T-helper 2 cell treated with Interferon-gamma antibody and Interleukin-4, amounts not matched to agents 5 μg/mL and 100 μg/mL, for 36 hours (primary cell): ENCODE measurements around the gene RNF11.

Experiments
- DNase-seq: peaks from one replicate; pipeline ENCODE4 v3.0.0; 2021; ENCODE audit warnings: low spot score
- H3K27ac Mint-ChIP-seq: one replicate; pipeline ENCODE4 v1.8.0; 2021; ENCODE audit warnings: mild to moderate bottlenecking, mixed read lengths
- H3K27me3 Mint-ChIP-seq: one replicate; pipeline ENCODE4 v1.8.0; 2021; ENCODE audit warnings: low read depth, mixed read lengths
- H3K36me3 Mint-ChIP-seq: one replicate; pipeline ENCODE4 v1.8.0; 2021; ENCODE audit warnings: low read depth, mixed read lengths
- H3K4me1 Mint-ChIP-seq: one replicate; pipeline ENCODE4 v1.8.0; 2021; ENCODE audit warnings: low read depth, mixed read lengths
- H3K4me3 Mint-ChIP-seq: one replicate; pipeline ENCODE4 v1.8.0; 2022; ENCODE audit warnings: mild to moderate bottlenecking, moderate library complexity, mixed read lengths
- H3K9me3 Mint-ChIP-seq: one replicate; pipeline ENCODE4 v1.8.0; 2021; ENCODE audit warnings: mixed read lengths

Gene RNF11

DNA sequence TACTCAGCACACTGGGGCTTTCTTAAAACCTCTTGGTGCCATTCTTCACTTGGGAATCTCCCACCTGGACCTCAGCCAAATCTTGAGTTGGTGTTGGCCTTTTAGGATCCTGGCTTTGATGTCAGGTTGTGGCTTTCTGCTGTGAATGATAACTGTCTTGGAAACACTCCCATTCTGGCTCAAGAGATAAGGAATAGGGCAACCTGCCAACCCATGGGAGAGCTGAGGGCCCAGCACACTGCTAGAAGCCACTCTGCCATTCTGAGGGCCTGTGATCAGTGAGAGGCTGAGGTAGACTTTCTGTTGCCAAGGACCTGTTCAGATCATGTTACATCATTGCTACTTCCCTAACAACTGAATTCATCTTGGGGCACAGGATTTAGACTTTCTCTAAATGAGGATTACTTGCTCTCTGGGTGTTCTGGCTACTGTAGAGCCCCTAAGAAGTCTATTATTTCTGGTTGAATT is 48.4 kb downstream of the RNF11 start:
- no peak for DNase-seq

GRCh38 chr1:51285055-51285454 is 49.0 kb downstream of the RNF11 start:
- Mint-ChIP-seq H3K36me3 (peaks cover 5% of the 10 kb centered on the region), H3K4me1 (peaks cover 49% of the 10 kb centered on the region), H3K4me3 (peak overlapping the region; percentile 50), H3K9me3 (no peaks in the 10 kb centered on the region), H3K27me3 (no peaks in the 10 kb centered on the region), H3K27ac (peak overlapping the region; percentile 85)
- peak; percentile 40 for DNase-seq

More for the DNA sequence above, 48.4 kb downstream of the RNF11 start:
- Mint-ChIP-seq H3K27me3 (no peaks in the 10 kb centered on the region), H3K36me3 (peaks cover 5% of the 10 kb centered on the region), H3K4me1 (peaks cover 49% of the 10 kb centered on the region), H3K4me3 (no peak overlapping the region), H3K9me3 (no peaks in the 10 kb centered on the region), H3K27ac (peak overlapping the region; percentile 85)

GRCh38 chr1:51287966-51288365 is 51.9 kb downstream of the RNF11 start:
- no peaks in the 10 kb centered on the region for H3K9me3 Mint-ChIP-seq
- H3K4me1 Mint-ChIP-seq, result peaks cover 36% of the 10 kb centered on the region
- no peak overlapping the region for H3K27ac Mint-ChIP-seq
- H3K4me3 Mint-ChIP-seq, result no peak overlapping the region
- DNase-seq, result no peak
- H3K36me3 Mint-ChIP-seq, result peaks cover 4% of the 10 kb centered on the region
- no peaks in the 10 kb centered on the region for H3K27me3 Mint-ChIP-seq

- peaks cover 31% of the 10 kb centered on the region for H3K4me1 Mint-ChIP-seq
- H3K4me3 Mint-ChIP-seq, result no peak overlapping the region
- no peak overlapping the region for H3K27ac Mint-ChIP-seq
- no peaks in the 10 kb centered on the region for H3K27me3 Mint-ChIP-seq
- DNase-seq, result no peak
- no peaks in the 10 kb centered on the region for H3K9me3 Mint-ChIP-seq
- peaks cover 4% of the 10 kb centered on the region for H3K36me3 Mint-ChIP-seq
Measured at GRCh38 chr1:51288578-51288977, 52.5 kb downstream of the RNF11 start.

DNA sequence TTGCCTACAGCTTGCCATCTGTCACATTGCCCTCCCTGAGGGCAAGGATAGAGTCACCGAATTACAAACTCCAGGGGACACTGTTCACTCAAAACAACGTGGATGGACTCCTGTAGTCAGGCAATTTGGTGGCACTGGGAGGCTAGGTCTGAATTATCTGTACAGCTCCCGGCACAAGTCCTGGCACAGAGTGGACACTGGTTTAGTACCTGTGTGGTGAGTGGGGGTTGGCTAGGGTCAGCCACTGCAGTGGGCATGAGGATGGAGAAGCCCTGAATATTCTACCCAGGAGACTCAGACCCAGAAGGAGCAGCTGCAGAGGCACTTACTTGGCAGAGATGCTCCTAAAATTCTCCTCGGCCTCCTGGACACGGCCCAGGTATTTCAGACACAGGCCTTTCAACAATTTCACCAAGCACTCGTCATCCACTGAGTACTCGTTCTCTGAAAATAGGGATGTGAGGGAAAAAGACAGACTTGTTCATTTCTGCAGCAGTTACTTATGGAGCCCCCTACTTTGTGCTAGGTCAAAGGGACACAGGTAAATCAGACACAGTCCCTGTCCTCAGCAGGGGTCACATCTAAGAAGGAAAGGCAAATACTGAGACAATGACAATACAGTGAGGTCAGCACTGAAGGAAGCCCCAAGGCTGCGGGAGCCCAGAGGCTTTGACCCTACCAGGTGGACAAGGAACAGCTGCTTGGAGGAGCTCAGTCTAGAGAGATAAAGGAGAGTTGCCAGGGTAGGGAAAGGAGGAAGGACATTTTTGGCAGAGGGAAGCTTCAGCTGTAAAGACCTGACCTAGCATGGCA is 53.8 kb downstream of the RNF11 start:
- no peak overlapping the region for H3K4me3 Mint-ChIP-seq
- H3K36me3 Mint-ChIP-seq, result peaks cover 4% of the 10 kb centered on the region
- no peak for DNase-seq
- no peaks in the 10 kb centered on the region for H3K9me3 Mint-ChIP-seq
- no peak overlapping the region for H3K27ac Mint-ChIP-seq
- peaks cover 24% of the 10 kb centered on the region for H3K4me1 Mint-ChIP-seq
- H3K27me3 Mint-ChIP-seq, result no peaks in the 10 kb centered on the region

DNA sequence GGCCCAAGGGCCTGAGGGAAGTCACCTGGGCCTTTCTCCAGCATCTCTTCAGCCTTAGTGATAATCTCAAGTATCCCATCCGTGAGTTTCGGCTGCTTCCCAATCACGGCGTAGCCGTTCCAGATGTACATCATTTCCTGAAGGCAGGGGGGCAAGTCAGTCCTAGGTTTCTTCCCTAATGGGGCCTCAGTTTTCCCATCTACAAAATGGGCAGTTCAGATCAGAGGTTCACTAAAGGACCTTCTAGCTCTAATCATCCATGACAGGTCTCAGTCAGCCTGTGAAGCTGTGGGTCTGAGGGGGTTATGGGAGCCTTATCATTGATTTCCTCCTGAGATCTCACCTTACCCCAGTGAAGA is 54.4 kb downstream of the RNF11 start:
- Mint-ChIP-seq H3K36me3 (peaks cover 2% of the 10 kb centered on the region), H3K9me3 (no peaks in the 10 kb centered on the region)
- no peak for DNase-seq

DNA sequence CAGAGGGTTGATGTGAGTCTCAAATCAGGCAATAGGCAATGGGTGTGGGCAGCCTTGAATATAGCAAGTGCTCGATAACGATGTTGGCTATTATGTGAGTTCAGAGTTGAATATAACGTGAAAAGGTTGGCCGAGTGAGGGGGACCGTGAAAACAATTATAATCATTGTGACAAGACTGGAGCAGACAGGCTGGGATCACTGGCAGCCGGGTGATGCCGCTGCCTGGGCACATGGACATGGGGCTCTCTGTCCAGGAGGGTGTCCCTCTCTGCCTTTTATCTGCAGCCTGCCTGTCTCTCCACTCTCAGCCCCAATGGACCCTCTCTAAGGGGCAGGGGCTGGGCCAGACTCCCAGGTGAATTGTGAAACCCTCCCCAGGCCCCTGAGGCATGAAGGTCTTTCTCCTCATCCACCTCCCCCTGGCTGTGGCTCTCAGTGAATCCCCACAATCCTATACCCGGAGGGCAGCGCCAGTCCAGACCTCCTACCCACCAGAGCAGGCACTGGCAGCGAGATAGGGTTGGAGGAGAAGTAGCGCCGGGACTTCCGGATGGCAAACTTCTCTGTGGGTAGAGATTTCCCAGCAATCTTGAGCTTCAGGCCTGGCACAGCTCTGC is 57.9 kb downstream of the RNF11 start:
- DNase-seq, result no peak
- Mint-ChIP-seq H3K36me3 (no peaks in the 10 kb centered on the region), H3K27me3 (no peaks in the 10 kb centered on the region), H3K9me3 (no peaks in the 10 kb centered on the region), H3K4me1 (peaks cover 24% of the 10 kb centered on the region), H3K27ac (no peak overlapping the region), H3K4me3 (no peak overlapping the region)

More for the DNA sequence above, 54.4 kb downstream of the RNF11 start:
- Mint-ChIP-seq H3K27me3 (no peaks in the 10 kb centered on the region), H3K4me3 (no peak overlapping the region), H3K4me1 (peaks cover 24% of the 10 kb centered on the region), H3K27ac (no peak overlapping the region)

DNA sequence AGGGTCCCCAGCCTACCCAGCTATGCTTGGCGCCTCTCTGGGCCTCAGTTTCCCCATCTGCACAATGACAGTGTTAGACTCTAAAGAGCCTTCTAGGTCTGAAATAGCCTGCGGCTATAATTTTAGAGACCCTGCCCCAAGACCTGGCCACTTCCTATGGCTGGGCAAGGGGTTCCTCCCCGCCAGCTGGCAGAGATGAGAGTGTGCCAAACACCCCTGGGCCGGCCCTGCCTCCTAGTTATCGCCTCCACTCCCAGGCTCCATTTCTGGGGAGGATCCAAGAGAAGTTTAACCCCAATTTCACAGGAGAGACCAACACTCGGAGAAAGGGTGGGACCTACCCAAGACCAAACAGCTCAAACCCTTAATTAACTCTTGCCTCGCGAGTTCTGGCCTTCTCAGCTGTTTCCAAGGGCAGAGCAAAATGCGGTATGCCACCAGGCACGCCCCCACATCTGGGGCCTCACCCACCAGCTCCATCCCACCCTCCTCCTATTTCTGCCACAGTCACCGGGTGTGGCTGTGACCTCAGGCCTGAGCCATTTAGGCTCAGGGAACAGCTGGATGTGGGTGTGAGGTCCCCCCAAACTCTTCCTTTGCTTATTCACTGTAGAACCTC is 58.6 kb downstream of the RNF11 start:
- H3K9me3 Mint-ChIP-seq, result no peaks in the 10 kb centered on the region
- H3K27me3 Mint-ChIP-seq, result no peaks in the 10 kb centered on the region
- H3K27ac Mint-ChIP-seq, result no peak overlapping the region
- no peaks in the 10 kb centered on the region for H3K36me3 Mint-ChIP-seq
- no peak overlapping the region for H3K4me3 Mint-ChIP-seq
- DNase-seq, result no peak
- H3K4me1 Mint-ChIP-seq, result peaks cover 24% of the 10 kb centered on the region

DNA sequence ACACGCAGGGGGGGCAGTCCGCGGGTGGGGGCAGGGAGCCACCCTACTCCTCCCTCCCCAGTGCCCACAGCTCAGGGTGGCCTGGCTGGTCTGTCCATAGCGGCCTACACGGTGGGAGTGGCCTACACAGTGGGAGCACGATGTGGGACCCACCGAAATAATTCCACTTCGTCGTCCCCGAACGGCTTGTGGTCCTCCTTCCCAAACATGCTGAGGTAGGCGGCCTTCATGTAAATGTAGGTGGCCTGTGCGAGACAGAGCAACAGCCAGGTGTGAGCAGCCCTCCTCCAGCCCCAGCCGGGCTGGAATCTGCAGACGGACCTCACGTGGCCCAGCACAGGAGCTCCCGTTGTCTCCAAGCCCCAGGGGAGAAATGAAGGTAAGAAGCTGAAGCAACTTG is 59.9 kb downstream of the RNF11 start:
- peaks cover 28% of the 10 kb centered on the region for H3K4me1 Mint-ChIP-seq
- peak overlapping the region; percentile 73 for H3K4me3 Mint-ChIP-seq
- no peaks in the 10 kb centered on the region for H3K9me3 Mint-ChIP-seq
- H3K27me3 Mint-ChIP-seq, result no peaks in the 10 kb centered on the region
- no peak overlapping the region for H3K27ac Mint-ChIP-seq
- no peaks in the 10 kb centered on the region for H3K36me3 Mint-ChIP-seq
- DNase-seq, result no peak

- Mint-ChIP-seq H3K9me3 (no peaks in the 10 kb centered on the region), H3K36me3 (no peaks in the 10 kb centered on the region), H3K27ac (peak overlapping the region; percentile 47), H3K4me3 (peak overlapping the region; percentile 73), H3K27me3 (no peaks in the 10 kb centered on the region), H3K4me1 (peaks cover 31% of the 10 kb centered on the region)
- DNase-seq, result peak; percentile 74
Measured at GRCh38 chr1:51296383-51297357, 60.6 kb downstream of the RNF11 start.

GRCh38 chr1:51297401-51298321 is 61.6 kb downstream of the RNF11 start:
- H3K4me1 Mint-ChIP-seq, result peaks cover 31% of the 10 kb centered on the region
- H3K27ac Mint-ChIP-seq, result peak overlapping the region; percentile 46
- H3K9me3 Mint-ChIP-seq, result no peaks in the 10 kb centered on the region
- no peaks in the 10 kb centered on the region for H3K27me3 Mint-ChIP-seq
- peak overlapping the region; percentile 17 for H3K4me3 Mint-ChIP-seq
- no peaks in the 10 kb centered on the region for H3K36me3 Mint-ChIP-seq
- no peak for DNase-seq

GRCh38 chr1:51298322-51298705 is 62.2 kb downstream of the RNF11 start:
- Mint-ChIP-seq H3K9me3 (no peaks in the 10 kb centered on the region), H3K36me3 (no peaks in the 10 kb centered on the region), H3K4me1 (peaks cover 31% of the 10 kb centered on the region), H3K27me3 (no peaks in the 10 kb centered on the region), H3K4me3 (no peak overlapping the region), H3K27ac (no peak overlapping the region)
- DNase-seq, result no peak
